Endodermal cell (in vitro differentiated cells): ENCODE measurements around the gene ALPL. TPM values are rescaled to one million over a fixed set of nuclear protein-coding genes. Genes with fewer than 3 reads are reported as not detected.

Experiments used
- DNase-seq: peaks from one replicate; pipeline ENCODE4 v3.0.0-alpha.2; 2017
- H3K27ac ChIP-seq: 2 replicates; pipeline ENCODE4 v1.5.1; 2013; ENCODE audit warnings: mild to moderate bottlenecking, low read depth, low read length, moderate library complexity
- H3K27me3 ChIP-seq: 2 replicates; pipeline ENCODE4 v1.6.1; 2013; ENCODE audit warnings: mild to moderate bottlenecking, low read length, moderate library complexity; ENCODE audit not compliant: insufficient read depth, control insufficient read depth, poor library complexity, severe bottlenecking
- H3K36me3 ChIP-seq: 2 replicates; pipeline ENCODE4 v1.7.0; 2013; ENCODE audit warnings: mild to moderate bottlenecking, low read length, moderate library complexity; ENCODE audit not compliant: control insufficient read depth, insufficient read depth
- H3K4me1 ChIP-seq: one replicate; pipeline ENCODE4 v1.7.0; 2013; ENCODE audit warnings: low read length; ENCODE audit not compliant: control insufficient read depth, insufficient read depth
- H3K4me3 ChIP-seq: 2 replicates; pipeline ENCODE4 v1.5.1; 2013; ENCODE audit warnings: mild to moderate bottlenecking, low read length, moderate library complexity
- H3K9ac ChIP-seq: 2 replicates; pipeline ENCODE4 v1.6.1; 2013; ENCODE audit warnings: mild to moderate bottlenecking, low read length, moderate library complexity; ENCODE audit not compliant: poor library complexity, severe bottlenecking; ENCODE audit errors: extremely low read depth
- H3K9me3 ChIP-seq: 2 replicates; pipeline ENCODE4 v1.6.1; 2013; ENCODE audit warnings: mild to moderate bottlenecking, low read length, moderate library complexity; ENCODE audit not compliant: control insufficient read depth
- H3K27ac Mint-ChIP-seq: 2 replicates; pipeline ENCODE4 v1.8.0; 2020; ENCODE audit warnings: mixed read lengths
- H3K27me3 Mint-ChIP-seq: 2 replicates; pipeline ENCODE4 v1.8.0; 2021; ENCODE audit warnings: mild to moderate bottlenecking, mixed read lengths; ENCODE audit not compliant: insufficient read depth
- H3K36me3 Mint-ChIP-seq: 2 replicates; pipeline ENCODE4 v1.8.0; 2020; ENCODE audit warnings: low read depth, mixed read lengths
- H3K4me1 Mint-ChIP-seq: 2 replicates; pipeline ENCODE4 v1.8.0; 2020; ENCODE audit warnings: mixed read lengths
- H3K4me3 Mint-ChIP-seq: 2 replicates; pipeline ENCODE4 v1.8.0; 2020; ENCODE audit warnings: mild to moderate bottlenecking, moderate library complexity, mixed read lengths
- H3K9me3 Mint-ChIP-seq: 2 replicates; pipeline ENCODE4 v1.8.0; 2020; ENCODE audit warnings: mild to moderate bottlenecking, mixed read lengths
- CTCF ChIP-seq: fragments of 200-600 bp; sonication (generic); conservative IDR thresholded peaks from 2 replicates; pipeline ENCODE4 v1.5.0; 2021; ENCODE audit warnings: antibody characterized with exemption, mild to moderate bottlenecking
- WGBS, 2 experiments: methylation state at CpG; one replicate each; pipeline versions ENCODE4 v1.1.5 to v1.1.7; 2013; ENCODE audit warnings: missing lambda C conversion rate in 2 of 2, mixed read lengths in 1 of 2; ENCODE audit not compliant: insufficient coverage in 1 of 2, insufficient read length in 1 of 2; 5-methylcytosine and 5-hydroxymethylcytosine counted together
- total RNA-seq, 2 donors: library from RNA; stranded (reverse); fragmentation: NEBNext Ultra II Directional in 1 of 2; extraction: Animal tissue kit (Norgen Biotek cat#: 25700) in 1 of 2; gene quantifications; 2 replicates in 1 of 2; 3 replicates in 1 of 2; pipeline ENCODE4 v1.2.1, GENCODE V29; 2021

ALPL gene
- total RNA-seq, 2 donors from 2014 or later = 94.8 to 117 TPM

- peak; percentile 44 for DNase-seq
- Histone ChIP-seq H3K27ac (no peak overlapping the region), H3K27me3 (no peaks in the 10 kb centered on the region), H3K4me3 (no peak overlapping the region), H3K36me3 (no peaks in the 10 kb centered on the region), H3K9me3 (no peaks in the 10 kb centered on the region), H3K4me1 (no peaks in the 10 kb centered on the region), H3K9ac (no peak overlapping the region)
- Mint-ChIP-seq H3K27me3 (no peaks in the 10 kb centered on the region), H3K9me3 (no peaks in the 10 kb centered on the region), H3K4me3 (no peak overlapping the region), H3K27ac (no peak overlapping the region), H3K4me1 (peaks cover 20% of the 10 kb centered on the region), H3K36me3 (no peaks in the 10 kb centered on the region)
- TF ChIP-seq CTCF = no peak
- WGBS, 2 experiments = 88 to 92% methylated on average over 1 to 7 of the region's 7 CpGs
These were observed 14.1 kb downstream of the ALPL start for GRCh38 chr1:21523297-21523813.

DNA sequence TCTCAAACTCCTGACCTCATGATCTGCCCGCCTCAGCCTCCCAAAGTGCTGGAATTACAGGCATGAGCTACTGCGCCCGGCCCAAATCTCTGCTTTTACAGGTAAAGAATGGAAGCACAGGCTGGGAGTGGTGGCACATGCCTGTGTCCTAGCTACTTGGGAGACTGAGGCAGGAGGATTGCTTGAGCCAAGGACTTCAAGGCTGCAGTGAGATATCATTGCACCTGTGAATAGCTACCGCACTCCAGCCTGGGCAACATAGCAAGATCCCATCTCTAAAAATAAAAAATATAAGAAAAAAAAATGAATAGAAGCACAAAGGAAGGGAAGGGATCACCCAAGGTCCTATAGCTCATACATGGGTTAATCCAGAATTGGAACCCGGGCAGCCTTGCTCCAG, 15.0 kb downstream of the ALPL start:
- no peaks in the 10 kb centered on the region for H3K9me3 Mint-ChIP-seq
- peak overlapping the region; percentile 61 for H3K27ac Mint-ChIP-seq
- no peaks in the 10 kb centered on the region for H3K4me1 ChIP-seq
- no peaks in the 10 kb centered on the region for H3K9me3 ChIP-seq
- H3K4me1 Mint-ChIP-seq = peaks cover 14% of the 10 kb centered on the region
- H3K27me3 Mint-ChIP-seq = no peaks in the 10 kb centered on the region
- no peak for DNase-seq
- WGBS, 2 experiments = 65 to 85% methylated on average over 4 to 5 of the region's 5 CpGs
- no peaks in the 10 kb centered on the region for H3K36me3 Mint-ChIP-seq
- H3K9ac ChIP-seq = no peak overlapping the region
- H3K27ac ChIP-seq = no peak overlapping the region
- no peaks in the 10 kb centered on the region for H3K36me3 ChIP-seq
- H3K27me3 ChIP-seq = no peaks in the 10 kb centered on the region
- no peak for TF ChIP-seq CTCF
- no peak overlapping the region for H3K4me3 ChIP-seq
- H3K4me3 Mint-ChIP-seq = no peak overlapping the region

- H3K27ac ChIP-seq = no peak overlapping the region
These were observed 15.6 kb downstream of the ALPL start for GRCh38 chr1:21524686-21525339.

More at GRCh38 chr1:21524686-21525339, 15.6 kb downstream of the ALPL start:
- Histone ChIP-seq H3K36me3 (no peaks in the 10 kb centered on the region), H3K9me3 (no peaks in the 10 kb centered on the region), H3K9ac (no peak overlapping the region), H3K4me1 (no peaks in the 10 kb centered on the region), H3K27me3 (no peaks in the 10 kb centered on the region), H3K4me3 (no peak overlapping the region)
- H3K27me3 Mint-ChIP-seq = no peaks in the 10 kb centered on the region
- H3K4me1 Mint-ChIP-seq = peaks cover 19% of the 10 kb centered on the region
- no peaks in the 10 kb centered on the region for H3K9me3 Mint-ChIP-seq
- TF ChIP-seq CTCF = no peak
- no peaks in the 10 kb centered on the region for H3K36me3 Mint-ChIP-seq
- H3K4me3 Mint-ChIP-seq = no peak overlapping the region
- WGBS, 2 experiments = 88 to 90% methylated on average over 8 to 14 of the region's 14 CpGs
- no peak for DNase-seq
- peak overlapping the region; percentile 61 for H3K27ac Mint-ChIP-seq
